GM12864 (cell line): Measurements from ENCODE around the gene IMMP2L.

ENCODE experiments used
- DNase-seq: peaks from one replicate; pipeline ENCODE4 v3.0.0-alpha.2; 2011; ENCODE audit warnings: low read depth
- H3K4me3 ChIP-seq: 2 replicates; pipeline ENCODE4 v1.5.1; 2011; ENCODE audit warnings: mild to moderate bottlenecking, low read depth, low read length, control low read depth
- TF ChIP-seq, protein P1 (sequence below): IDR thresholded peaks from 2 replicates; pipeline ENCODE4 v1.5.1; 2011; ENCODE audit warnings: low read depth, mild to moderate bottlenecking, moderate library complexity, low read length, control low read depth, inconsistent platforms; ENCODE audit errors: missing control alignments

IMMP2L gene

DNA sequence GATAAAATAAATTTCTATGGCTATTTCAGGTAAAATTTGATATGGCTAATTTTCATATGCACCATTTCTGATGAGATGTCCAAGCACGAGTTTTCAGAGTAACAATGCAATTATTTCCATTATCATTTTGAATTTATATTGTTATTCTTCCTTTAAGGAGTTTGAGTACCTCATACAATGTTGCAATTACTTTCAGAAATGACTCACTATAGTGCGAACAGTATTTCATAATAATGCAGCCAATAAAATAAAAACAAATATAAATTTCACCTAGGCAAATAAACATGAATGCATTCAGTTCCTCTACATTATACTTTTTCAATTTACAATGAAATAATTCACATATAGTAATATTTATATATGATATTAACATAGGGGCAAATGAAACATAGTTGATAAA is 550.1 kb downstream of the IMMP2L start:
- no peak for DNase-seq
- no peak overlapping the region for H3K4me3 ChIP-seq
- TF ChIP-seq, protein P1, sequence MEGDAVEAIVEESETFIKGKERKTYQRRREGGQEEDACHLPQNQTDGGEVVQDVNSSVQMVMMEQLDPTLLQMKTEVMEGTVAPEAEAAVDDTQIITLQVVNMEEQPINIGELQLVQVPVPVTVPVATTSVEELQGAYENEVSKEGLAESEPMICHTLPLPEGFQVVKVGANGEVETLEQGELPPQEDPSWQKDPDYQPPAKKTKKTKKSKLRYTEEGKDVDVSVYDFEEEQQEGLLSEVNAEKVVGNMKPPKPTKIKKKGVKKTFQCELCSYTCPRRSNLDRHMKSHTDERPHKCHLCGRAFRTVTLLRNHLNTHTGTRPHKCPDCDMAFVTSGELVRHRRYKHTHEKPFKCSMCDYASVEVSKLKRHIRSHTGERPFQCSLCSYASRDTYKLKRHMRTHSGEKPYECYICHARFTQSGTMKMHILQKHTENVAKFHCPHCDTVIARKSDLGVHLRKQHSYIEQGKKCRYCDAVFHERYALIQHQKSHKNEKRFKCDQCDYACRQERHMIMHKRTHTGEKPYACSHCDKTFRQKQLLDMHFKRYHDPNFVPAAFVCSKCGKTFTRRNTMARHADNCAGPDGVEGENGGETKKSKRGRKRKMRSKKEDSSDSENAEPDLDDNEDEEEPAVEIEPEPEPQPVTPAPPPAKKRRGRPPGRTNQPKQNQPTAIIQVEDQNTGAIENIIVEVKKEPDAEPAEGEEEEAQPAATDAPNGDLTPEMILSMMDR, result no peak

DNA sequence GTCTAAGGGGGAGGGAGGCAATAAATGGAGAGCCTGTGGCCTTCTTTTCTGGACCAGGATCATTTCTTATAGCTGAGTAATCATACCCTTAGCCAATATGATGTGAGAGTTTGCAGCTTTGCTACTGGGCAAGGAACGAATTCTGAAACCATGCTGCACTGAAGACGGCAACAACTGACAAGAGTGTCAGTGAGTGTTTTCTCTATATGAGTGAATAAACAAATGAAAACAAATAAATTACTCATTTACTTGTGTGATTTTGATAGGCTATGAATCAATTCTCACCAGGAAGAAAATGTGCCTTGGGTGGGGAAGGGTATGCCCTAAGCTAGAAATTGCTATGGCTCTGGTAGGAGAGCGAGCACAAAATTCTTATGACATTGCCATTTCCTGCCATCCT is 550.8 kb downstream of the IMMP2L start:
- DNase-seq, result no peak
- no peak overlapping the region for H3K4me3 ChIP-seq
- TF ChIP-seq, protein P1, result no peak

DNA sequence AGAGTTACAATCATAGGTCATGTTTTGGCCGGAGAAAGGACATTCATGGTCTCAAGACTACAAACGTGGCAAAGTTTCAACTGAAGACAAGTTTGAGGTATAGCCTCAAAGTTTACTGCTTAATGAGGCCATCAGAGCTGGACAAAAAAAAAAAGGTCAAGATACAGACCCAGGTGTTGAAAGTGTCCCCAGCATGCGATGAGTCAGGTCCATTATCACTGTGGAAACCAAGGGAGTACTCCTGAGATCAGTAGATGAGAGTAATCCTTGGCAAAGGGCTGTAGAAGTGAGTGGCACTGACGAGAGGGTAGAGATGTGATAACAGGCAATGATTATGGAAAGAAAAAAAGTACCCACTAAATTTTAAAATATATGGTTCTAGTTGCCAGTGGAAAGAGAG is 551.5 kb downstream of the IMMP2L start:
- DNase-seq, result no peak
- TF ChIP-seq, protein P1, result no peak
- H3K4me3 ChIP-seq, result no peak overlapping the region

DNA sequence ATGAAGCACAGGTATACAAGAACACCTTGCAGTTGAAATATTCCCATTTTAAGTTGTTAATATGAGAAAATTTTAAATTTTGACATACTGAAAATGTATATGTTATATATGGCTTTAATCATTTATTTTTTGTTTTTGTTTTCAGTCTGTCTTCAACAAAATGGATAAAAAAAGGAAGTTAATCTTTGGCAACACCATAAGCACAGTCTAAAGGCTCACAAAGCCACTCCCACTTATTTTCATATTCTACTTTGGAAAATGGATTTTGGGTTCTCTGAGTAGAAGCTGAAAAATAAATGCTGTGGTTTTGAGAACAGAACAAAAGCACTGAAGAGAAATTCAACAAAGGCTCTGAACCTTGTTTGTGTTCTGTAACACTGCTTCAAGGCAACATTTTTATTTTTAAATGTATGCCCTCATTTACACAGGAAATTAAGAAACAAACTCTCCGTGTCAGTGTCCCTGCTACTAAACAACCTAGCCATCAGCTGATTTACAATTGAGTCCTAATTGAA is 552.7 kb downstream of the IMMP2L start:
- DNase-seq, result no peak
- TF ChIP-seq, protein P1, result no peak
- no peak overlapping the region for H3K4me3 ChIP-seq

DNA sequence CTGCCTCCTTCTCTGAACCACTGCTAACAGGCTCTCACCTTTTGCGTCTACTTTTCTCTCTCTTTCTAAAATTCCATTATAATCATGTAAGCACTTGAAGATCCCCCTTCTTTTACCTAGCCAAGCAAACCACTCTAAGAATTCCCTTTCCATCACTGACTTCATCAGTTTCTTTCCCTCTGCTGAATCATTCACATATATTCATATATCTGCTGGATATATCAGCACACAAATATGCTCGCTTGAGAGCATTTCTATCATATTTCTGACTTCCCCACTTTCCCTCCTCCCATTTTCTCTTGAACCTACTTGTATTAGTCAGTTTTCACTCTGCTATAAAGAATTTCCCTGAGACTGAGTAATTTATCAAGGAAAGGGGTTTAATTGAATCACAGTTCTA is 555.6 kb downstream of the IMMP2L start:
- no peak for DNase-seq
- TF ChIP-seq, protein P1, result no peak
- no peak overlapping the region for H3K4me3 ChIP-seq

DNA sequence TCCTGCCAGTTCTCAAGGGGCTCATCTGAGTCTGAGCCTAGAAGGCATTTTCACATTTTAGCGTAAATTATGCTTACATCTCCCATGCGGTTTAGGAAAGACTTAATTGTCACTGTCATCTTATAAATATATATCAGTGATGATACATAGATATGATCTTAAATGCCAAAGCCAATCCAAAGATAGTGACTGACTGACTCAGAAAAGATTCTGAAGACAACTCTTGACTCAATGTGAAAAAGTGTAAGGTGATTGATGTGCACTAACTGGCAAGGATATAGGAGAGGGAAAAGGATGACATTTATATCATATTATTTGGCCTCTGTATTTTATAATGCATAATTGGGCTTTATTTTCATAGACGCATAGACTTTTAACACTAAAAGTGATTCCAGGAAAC is 556.3 kb downstream of the IMMP2L start:
- no peak overlapping the region for H3K4me3 ChIP-seq
- DNase-seq, result no peak
- TF ChIP-seq, protein P1, result no peak

DNA sequence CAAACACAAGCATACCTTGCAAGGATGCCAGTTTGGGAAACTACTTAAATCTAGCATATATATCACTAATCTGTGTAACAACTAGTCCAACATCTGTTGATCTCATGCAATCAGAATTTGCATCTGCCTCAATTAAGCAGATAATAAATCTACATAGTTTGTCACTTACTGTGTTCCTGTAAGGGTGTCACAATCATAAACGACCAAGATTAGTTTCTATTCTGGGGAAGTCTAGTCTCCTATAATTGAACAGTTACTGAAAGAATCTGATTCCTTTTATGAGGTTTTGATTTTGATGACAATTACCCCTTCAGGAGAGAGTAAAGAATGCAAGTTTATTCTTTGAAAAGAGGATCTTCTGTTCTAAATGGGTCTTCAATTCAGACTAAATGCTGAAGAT is 556.8 kb downstream of the IMMP2L start:
- H3K4me3 ChIP-seq, result no peak overlapping the region
- TF ChIP-seq, protein P1, result no peak
- DNase-seq, result no peak
